Neural progenitor cell (in vitro differentiated cells): Measurements from ENCODE around the gene PDCD2L.

ENCODE experiments used
- EZH2 ChIP-seq: fragments of 200-600 bp; sonication (generic); IDR thresholded peaks from 2 replicates; pipeline ENCODE4 v1.6.1; 2017; ENCODE audit warnings: antibody characterized with exemption, mild to moderate bottlenecking, moderate library complexity
- TF ChIP-seq, protein P1 (sequence below): fragments of 200-600 bp; sonication (generic); IDR thresholded peaks from 2 replicates; pipeline ENCODE4 v1.5.1; 2017; ENCODE audit warnings: antibody characterized with exemption, mild to moderate bottlenecking

GRCh38 chr19:34409189-34410164, 5.3 kb downstream of the PDCD2L start:
- TF ChIP-seq, protein P1, sequence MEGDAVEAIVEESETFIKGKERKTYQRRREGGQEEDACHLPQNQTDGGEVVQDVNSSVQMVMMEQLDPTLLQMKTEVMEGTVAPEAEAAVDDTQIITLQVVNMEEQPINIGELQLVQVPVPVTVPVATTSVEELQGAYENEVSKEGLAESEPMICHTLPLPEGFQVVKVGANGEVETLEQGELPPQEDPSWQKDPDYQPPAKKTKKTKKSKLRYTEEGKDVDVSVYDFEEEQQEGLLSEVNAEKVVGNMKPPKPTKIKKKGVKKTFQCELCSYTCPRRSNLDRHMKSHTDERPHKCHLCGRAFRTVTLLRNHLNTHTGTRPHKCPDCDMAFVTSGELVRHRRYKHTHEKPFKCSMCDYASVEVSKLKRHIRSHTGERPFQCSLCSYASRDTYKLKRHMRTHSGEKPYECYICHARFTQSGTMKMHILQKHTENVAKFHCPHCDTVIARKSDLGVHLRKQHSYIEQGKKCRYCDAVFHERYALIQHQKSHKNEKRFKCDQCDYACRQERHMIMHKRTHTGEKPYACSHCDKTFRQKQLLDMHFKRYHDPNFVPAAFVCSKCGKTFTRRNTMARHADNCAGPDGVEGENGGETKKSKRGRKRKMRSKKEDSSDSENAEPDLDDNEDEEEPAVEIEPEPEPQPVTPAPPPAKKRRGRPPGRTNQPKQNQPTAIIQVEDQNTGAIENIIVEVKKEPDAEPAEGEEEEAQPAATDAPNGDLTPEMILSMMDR = no peak
- TF ChIP-seq EZH2 = no peak
